H1 (cell line): ENCODE measurements around the gene PRR35. TPM values are rescaled to one million over a fixed set of nuclear protein-coding genes. Genes with fewer than 3 reads are reported as not detected.

ENCODE experiments used
- ASH2L ChIP-seq: fragments of 200-600, 300-600 bp; sonication (generic); IDR thresholded peaks from one replicate; pipeline ENCODE4 v1.7.1; 2017; ENCODE audit warnings: low read length
- ATF3 ChIP-seq: IDR thresholded peaks from 2 replicates; pipeline ENCODE4 v1.6.1; 2011; ENCODE audit warnings: low read depth, mild to moderate bottlenecking, low read length; ENCODE audit not compliant: insufficient read depth
- CBX8 ChIP-seq: fragments of 300-800, 300-1000 bp; sonication (generic); IDR thresholded peaks from 2 replicates; pipeline ENCODE4 v1.7.1; 2016; ENCODE audit warnings: low read depth, low read length, borderline replicate concordance
- CHD7 ChIP-seq: fragments of 300-600 bp; sonication (generic); IDR thresholded peaks from 2 replicates; pipeline ENCODE4 v1.7.1; 2012; ENCODE audit warnings: low read length, moderate library complexity, mild to moderate bottlenecking, inconsistent platforms; ENCODE audit not compliant: insufficient replicate concordance
- HDAC6 ChIP-seq: IDR thresholded peaks from one replicate; pipeline ENCODE4 v1.7.1; 2012; ENCODE audit warnings: low read depth, mild to moderate bottlenecking, inconsistent platforms, low read length, moderate library complexity
- JUND ChIP-seq: IDR thresholded peaks from 2 replicates; pipeline ENCODE4 v1.6.1; 2011; ENCODE audit warnings: mild to moderate bottlenecking, improper control_type of control experiment, low read length
- KDM4A ChIP-seq: IDR thresholded peaks from one replicate; pipeline ENCODE4 v1.7.1; 2012; ENCODE audit warnings: low read depth, mild to moderate bottlenecking, moderate library complexity, low read length, inconsistent platforms; ENCODE audit not compliant: severe bottlenecking
- POU5F1 ChIP-seq: IDR thresholded peaks from 2 replicates; pipeline ENCODE4 v1.6.1; 2011; ENCODE audit warnings: low read depth, mild to moderate bottlenecking, low read length, moderate library complexity
- SIX5 ChIP-seq: IDR thresholded peaks from 2 replicates; pipeline ENCODE4 v1.6.1; 2011; ENCODE audit warnings: mild to moderate bottlenecking, low read depth, low read length
- SP2 ChIP-seq: IDR thresholded peaks from 2 replicates; pipeline ENCODE4 v1.6.1; 2012; ENCODE audit warnings: mild to moderate bottlenecking, low read length, inconsistent platforms
- SUZ12 ChIP-seq: fragments of 200-600 bp; sonication (generic); IDR thresholded peaks from 2 replicates; pipeline ENCODE4 v1.6.1; 2012; ENCODE audit warnings: mild to moderate bottlenecking, inconsistent platforms, low read length, moderate library complexity, mixed read lengths
- polyA plus RNA-seq, 7 experiments: library from polyadenylated mRNA; depleted of rRNA in 3 of 7; stranded (reverse) in 5 of 7; unstranded in 2 of 7; fragments of >200 nt in 5 of 7; fragments of 200-250 nt in 2 of 7; gene quantifications; 1 replicate in 5 of 7; 2 replicates in 1 of 7; 4 replicates in 1 of 7; pipeline versions ENCODE4 v1.2.1 to v1.2.3, GENCODE V29; 2011 to 2013; ENCODE audit warnings: missing spikeins in 2 of 7, mixed read lengths in 2 of 7
- total RNA-seq: library from RNA; stranded (reverse); fragmentation: NEBNext Ultra II Directional; extraction: Animal tissue kit (Norgen Biotek cat#: 25700); gene quantifications from 2 replicates; pipeline ENCODE4 v1.2.1, GENCODE V29; 2021

Gene PRR35
- total and polyA plus RNA-seq, 2 of the 8 experiments (the other 6 are each of a cell fraction or from before 2014, with no cell fraction given) = 0.38 to 0.50 TPM

GRCh38 chr16:540645-541340, 19.4 kb upstream of the PRR35 start (continued):
- TF ChIP-seq CHD7 (no peak), HDAC6 (no peak), SIX5 (no peak), ATF3 (no peak), SP2 (no peak), ASH2L (no peak), SUZ12 (no peak), POU5F1 (no peak), JUND (no peak), KDM4A (no peak), CBX8 (no peak)
